ENCODE data around the gene METTL9.
"Not testable (repeated sequence)": the region's sequence is repeated elsewhere in the genome, so short reads cannot be mapped to it uniquely, and the experiment has no call there.

Gene METTL9

DNA sequence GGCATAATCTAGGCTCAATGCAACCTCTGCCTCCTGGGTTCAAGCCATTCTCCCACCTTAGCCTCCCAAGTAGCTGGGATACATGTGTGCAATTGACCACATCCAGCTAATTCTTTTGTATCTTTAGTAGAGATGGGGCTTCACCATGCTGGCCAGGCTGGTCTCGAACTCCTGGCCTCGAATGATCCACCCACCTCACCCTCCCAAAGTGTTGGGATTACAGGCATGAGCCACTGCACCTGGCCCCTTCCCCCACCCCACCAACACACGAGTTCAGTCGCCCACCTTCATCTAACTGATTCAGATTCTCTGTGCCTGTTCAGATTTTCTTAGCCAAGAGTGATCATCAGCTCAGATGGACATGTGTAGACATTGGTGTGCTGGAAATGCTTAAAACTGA, 25.0 kb upstream of the METTL9 start:
- H3K27ac ChIP-seq, result no peak overlapping the region
- H3K4me1 ChIP-seq, result peaks cover 0 to 7% (median 5%) of the 10 kb centered on the region in 10 experiments; a peak in 11 of 20 replicates
- no peaks in the 10 kb centered on the region for H3K27me3 ChIP-seq
- no peak overlapping the region for H3K4me2 ChIP-seq
- H3K36me3 ChIP-seq, result no peaks in the 10 kb centered on the region
- no peaks in the 10 kb centered on the region for H3K9me3 ChIP-seq (replicated peaks in 1 of 11)
- no peak for TF ChIP-seq Cebpa-rat (IDR thresholded peaks at IDR 0.05)
- H3K4me3 ChIP-seq, result no peak overlapping the region
- H3K9ac ChIP-seq, result no peak overlapping the region
- H4K20me1 ChIP-seq, result no peaks in the 10 kb centered on the region

DNA sequence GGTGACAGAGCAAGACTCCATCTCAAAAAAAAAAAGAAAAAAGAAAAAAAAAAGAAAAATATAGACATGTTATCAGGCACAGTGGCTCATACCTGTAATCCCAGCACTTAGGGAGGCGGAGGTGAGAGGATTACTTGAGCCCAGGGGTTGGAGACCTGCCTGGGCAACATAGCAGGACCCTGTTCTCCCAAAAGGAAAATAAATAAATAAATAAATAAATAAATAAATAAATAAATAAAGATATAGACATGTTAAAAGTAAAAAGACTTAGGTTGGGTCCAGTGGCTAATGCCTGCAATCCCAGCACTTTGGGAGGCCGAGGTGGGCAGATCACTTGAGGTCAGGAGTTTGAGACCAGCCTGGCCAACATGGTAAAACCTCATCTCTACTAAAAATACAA, 23.1 kb upstream of the METTL9 start:
- H3K4me2 ChIP-seq; H3K9me3 ChIP-seq (replicated peaks in 1 of 11); H3K27ac ChIP-seq; H3K36me3 ChIP-seq; H3K4me1 ChIP-seq; H3K27me3 ChIP-seq; H4K20me1 ChIP-seq; H3K4me3 ChIP-seq; H3K9ac ChIP-seq: not testable (repeated sequence)

DNA sequence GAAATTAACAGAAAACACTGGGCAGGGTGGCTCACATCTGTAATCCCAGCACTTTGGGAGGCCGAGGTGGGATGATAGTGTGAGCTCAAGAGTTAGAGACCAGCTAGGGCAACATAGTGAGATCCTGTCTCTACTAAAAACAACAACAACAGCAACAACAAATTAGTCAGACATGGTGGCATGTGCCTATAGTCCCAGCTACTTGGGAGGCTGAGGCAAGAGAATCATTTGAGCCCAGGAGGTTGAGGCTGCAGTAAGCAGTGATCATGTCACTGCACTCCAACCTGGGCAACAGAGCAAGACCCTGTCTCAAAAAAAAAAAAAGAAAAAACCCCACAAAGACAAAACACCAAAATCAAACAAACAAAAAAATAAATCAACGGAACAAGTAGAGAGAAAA, 21.9 kb upstream of the METTL9 start:
- H3K9me3 ChIP-seq (replicated peaks in 1 of 11); H3K36me3 ChIP-seq; H4K20me1 ChIP-seq; H3K4me2 ChIP-seq; H3K9ac ChIP-seq; H3K27me3 ChIP-seq; H3K4me1 ChIP-seq; H3K27ac ChIP-seq; H3K4me3 ChIP-seq: not testable (repeated sequence)

DNA sequence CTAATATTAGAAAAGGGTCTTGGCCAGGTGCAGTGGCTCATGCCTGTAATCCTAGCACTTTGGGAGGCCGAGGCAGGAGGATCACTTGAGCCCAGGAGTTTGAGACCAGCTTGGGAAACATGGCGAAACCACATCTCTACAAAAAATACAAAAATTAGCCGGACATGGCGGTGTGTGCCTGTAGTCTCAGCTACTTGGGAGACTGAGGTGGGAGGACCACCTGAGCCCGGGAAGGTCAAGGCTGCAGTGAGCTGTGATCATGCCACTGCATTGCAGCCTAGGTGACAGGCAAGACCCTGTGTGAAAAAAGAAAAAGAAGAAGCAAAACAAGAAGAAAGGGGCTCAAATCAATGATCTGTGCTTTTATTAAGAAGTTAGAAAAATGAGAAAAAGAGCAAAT, 21.1 kb upstream of the METTL9 start:
- H3K36me3 ChIP-seq, H3K4me2 ChIP-seq, H4K20me1 ChIP-seq: not testable (repeated sequence)

DNA sequence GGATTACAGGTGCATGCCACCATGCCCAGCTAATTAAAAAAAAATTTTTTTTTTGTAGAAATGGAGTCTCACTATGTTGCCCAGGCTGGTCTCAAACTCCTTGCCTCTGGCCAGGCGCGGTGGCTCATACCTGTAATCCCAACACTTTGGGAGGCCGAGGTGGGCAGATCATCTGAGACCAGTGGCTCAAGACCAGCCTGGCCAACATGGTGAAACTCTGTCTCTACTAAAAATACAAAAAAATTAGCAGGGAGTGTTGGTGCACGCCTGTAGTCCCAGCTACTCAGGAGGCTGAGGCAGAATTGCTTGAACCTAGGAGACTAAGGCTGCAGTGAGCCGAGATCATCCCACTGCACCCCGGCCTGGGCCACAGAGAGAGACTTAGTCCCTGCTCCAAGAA, 19.2 kb upstream of the METTL9 start:
- peaks cover 0 to 22% (median 10%) of the 10 kb centered on the region in 10 experiments; a peak in 12 of 20 replicates for H3K4me1 ChIP-seq
- not testable (repeated sequence) for H3K9ac ChIP-seq; H4K20me1 ChIP-seq; H3K4me2 ChIP-seq; H3K36me3 ChIP-seq; H3K27me3 ChIP-seq; H3K9me3 ChIP-seq (replicated peaks in 1 of 11); H3K27ac ChIP-seq; H3K4me3 ChIP-seq

More for the DNA sequence above, 21.1 kb upstream of the METTL9 start:
- H3K27ac ChIP-seq; H3K4me3 ChIP-seq; H3K27me3 ChIP-seq; H3K9me3 ChIP-seq (replicated peaks in 1 of 11); H3K9ac ChIP-seq; H3K4me1 ChIP-seq: not testable (repeated sequence)

DNA sequence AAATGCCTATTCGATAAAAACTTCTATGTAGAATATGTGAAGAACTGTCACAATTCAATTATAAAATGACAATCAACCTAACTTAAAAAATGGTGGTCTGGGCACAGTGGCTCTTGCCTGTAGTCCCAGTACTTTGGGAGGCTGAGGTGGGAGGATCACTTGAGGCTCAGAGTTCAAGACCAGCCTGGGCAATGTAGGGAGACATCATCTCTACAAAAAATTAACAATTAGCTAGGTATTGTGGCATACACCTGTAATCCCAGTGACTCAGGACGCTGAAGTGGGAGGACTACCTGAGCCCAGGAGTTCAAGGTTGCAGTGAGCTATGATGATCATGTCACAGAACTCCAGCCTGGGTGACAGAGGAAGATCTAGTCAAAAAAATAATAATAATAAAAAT, 18.6 kb upstream of the METTL9 start:
- Histone ChIP-seq H4K20me1 (no peaks in the 10 kb centered on the region), H3K9me3 (replicated peaks in 1 of 11) (no peaks in the 10 kb centered on the region), H3K36me3 (no peaks in the 10 kb centered on the region), H3K27ac (no peak overlapping the region), H3K4me1 (peaks cover 0 to 29% (median 12%) of the 10 kb centered on the region in 10 experiments; a peak in 12 of 20 replicates), H3K4me2 (no peak overlapping the region), H3K4me3 (no peak overlapping the region), H3K9ac (no peak overlapping the region), H3K27me3 (no peaks in the 10 kb centered on the region)
- no peak for TF ChIP-seq Cebpa-rat (IDR thresholded peaks at IDR 0.05)

DNA sequence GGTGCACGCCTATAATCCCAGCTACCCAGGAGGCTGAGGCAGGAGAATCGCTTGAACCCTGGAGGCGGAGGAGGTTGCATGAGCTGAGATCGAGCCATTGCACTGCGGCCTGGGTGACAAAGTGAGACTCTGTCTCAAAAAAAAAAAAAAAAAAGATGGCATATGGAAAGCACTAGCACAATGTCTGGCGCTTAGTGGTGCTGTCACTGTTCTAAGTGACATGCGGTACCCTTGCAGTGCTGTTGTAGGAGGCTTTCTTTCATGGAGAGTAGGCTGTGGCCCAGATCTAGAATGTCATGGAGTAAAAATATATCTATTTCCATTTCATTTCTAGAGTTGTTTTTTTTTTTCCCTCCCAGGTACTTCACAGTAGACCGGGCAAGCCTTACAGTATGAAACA, 14.6 kb upstream of the METTL9 start:
- H3K9ac ChIP-seq, result no peak overlapping the region
- peaks cover 6 to 68% (median 41%) of the 10 kb centered on the region in 10 experiments for H3K4me1 ChIP-seq
- no peaks in the 10 kb centered on the region for H4K20me1 ChIP-seq
- no peak for TF ChIP-seq Cebpa-rat (IDR thresholded peaks at IDR 0.05)
- no peaks in the 10 kb centered on the region for H3K36me3 ChIP-seq
- H3K27ac ChIP-seq, result peak overlapping the region in 1 of 11 experiments; percentile 35; a peak in 1 of 22 replicates
- H3K4me3 ChIP-seq, result no peak overlapping the region
- no peaks in the 10 kb centered on the region for H3K27me3 ChIP-seq
- H3K4me2 ChIP-seq, result peak overlapping the region in 6 of 11 experiments; percentile 11 to 65 (median 58); a peak in 11 of 22 replicates
- no peaks in the 10 kb centered on the region for H3K9me3 ChIP-seq (replicated peaks in 1 of 11)

DNA sequence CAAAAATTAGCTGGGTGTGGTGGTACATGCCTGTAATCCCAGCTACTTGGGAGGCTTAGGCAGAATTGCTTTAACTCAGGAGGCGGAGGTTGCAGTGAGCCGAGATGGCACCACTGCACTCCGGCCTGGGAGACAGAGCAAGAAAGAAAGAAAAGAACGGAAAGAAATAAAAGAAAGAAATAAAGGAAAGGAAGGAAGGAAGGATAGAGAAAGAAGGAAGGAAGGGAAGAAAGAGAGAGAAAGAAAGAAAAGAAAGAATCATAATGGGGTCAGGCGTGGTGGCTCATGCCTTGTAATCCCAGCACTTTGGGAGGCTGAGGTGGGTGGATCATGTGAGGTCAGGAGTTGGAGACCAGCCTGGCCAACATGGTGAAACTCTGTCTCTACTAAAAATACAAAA, 10.8 kb upstream of the METTL9 start:
- H3K9me3 ChIP-seq (replicated peaks in 1 of 11); H3K27me3 ChIP-seq; H3K36me3 ChIP-seq; H4K20me1 ChIP-seq: not testable (repeated sequence)
- peak overlapping the region; percentile 38 to 97 (median 93); a peak in 21 of 22 replicates for H3K27ac ChIP-seq
- 0 out of 20 replicates have a peak overlapping the region, but pooled peaks of 1 of the 10 experiments have one; percentile 6 for H3K4me3 ChIP-seq
- peaks cover 22 to 97% (median 75%) of the 10 kb centered on the region in 10 experiments for H3K4me1 ChIP-seq
- peak overlapping the region in 8 of 11 experiments; percentile 2 to 86 (median 79); a peak in 11 of 22 replicates for H3K9ac ChIP-seq
- peak overlapping the region in 10 of 11 experiments; percentile 45 to 93 (median 84); a peak in 19 of 22 replicates for H3K4me2 ChIP-seq

DNA sequence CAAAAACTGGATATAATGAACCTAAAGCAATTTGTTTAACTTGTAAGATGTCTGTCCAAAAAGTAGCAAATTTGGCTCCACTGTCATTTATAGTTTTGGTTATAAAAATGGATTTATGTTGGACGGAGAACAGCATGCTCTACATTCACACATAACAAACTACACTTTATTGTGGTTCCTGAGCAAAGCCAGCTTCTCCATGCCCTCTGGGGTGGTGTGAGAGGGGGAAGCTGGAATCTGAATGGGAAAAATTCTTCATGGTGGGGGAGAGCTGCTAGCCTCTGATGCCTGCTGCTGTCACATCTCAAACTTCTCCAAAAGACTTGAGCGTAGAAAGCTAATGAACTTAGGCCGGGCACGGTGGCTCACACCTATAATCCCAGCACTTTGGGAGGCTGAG, 9.8 kb upstream of the METTL9 start:
- Histone ChIP-seq H3K27ac (peak overlapping the region; percentile 75 to 97 (median 93)), H3K27me3 (no peaks in the 10 kb centered on the region), H3K9me3 (replicated peaks in 1 of 11) (no peaks in the 10 kb centered on the region), H3K4me2 (peak overlapping the region; percentile 50 to 93 (median 82)), H3K9ac (peak overlapping the region; percentile 58 to 86 (median 79)), H3K4me1 (peaks cover 22 to 98% (median 78%) of the 10 kb centered on the region in 10 experiments), H3K4me3 (peak overlapping the region in 6 of 10 experiments; percentile 1 to 26 (median 20); a peak in 5 of 20 replicates), H3K36me3 (no peaks in the 10 kb centered on the region), H4K20me1 (no peaks in the 10 kb centered on the region)
- no peak for TF ChIP-seq Cebpa-rat (IDR thresholded peaks at IDR 0.05)

DNA sequence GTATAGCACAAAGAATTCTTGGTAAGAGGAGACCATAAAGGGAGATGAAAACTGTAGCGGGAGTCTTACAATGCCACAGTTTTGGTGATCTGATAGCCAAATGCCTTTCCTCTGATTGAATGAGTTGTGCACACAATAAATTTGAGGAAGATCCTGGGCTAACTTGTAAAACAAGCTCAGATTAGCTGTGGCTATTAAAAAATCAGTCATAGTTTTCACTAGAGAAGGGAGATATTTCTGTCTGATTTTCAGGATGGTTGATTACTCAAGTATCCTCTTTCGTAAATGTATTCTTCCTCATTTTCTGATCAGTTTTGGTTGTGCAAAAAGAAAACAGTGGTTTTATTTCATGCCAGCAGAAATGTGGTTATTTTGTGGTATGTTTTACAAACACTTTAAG, 9.1 kb upstream of the METTL9 start:
- H3K36me3 ChIP-seq, result no peaks in the 10 kb centered on the region
- H3K9ac ChIP-seq, result peak overlapping the region; percentile 58 to 86 (median 79); a peak in 21 of 22 replicates
- H3K4me2 ChIP-seq, result peak overlapping the region; percentile 50 to 93 (median 82)
- H4K20me1 ChIP-seq, result no peaks in the 10 kb centered on the region
- H3K4me1 ChIP-seq, result peaks cover 22 to 98% (median 78%) of the 10 kb centered on the region in 10 experiments
- peak in 4 of 11 experiments; percentile 45 to 93 (median 68); a peak in 7 of 22 replicates for TF ChIP-seq Cebpa-rat (IDR thresholded peaks at IDR 0.05)
- peak overlapping the region in 6 of 10 experiments; percentile 1 to 26 (median 20); a peak in 5 of 20 replicates for H3K4me3 ChIP-seq
- peak overlapping the region; percentile 75 to 97 (median 93) for H3K27ac ChIP-seq
- H3K27me3 ChIP-seq, result no peaks in the 10 kb centered on the region
- no peaks in the 10 kb centered on the region for H3K9me3 ChIP-seq (replicated peaks in 1 of 11)
